Smooth muscle cell (in vitro differentiated cells): Measurements from ENCODE around the gene ATP2C1. TPM values are rescaled to one million over a fixed set of nuclear protein-coding genes. Genes with fewer than 3 reads are reported as not detected.
"Not testable (repeated sequence)": the region's sequence is repeated elsewhere in the genome, so short reads cannot be mapped to it uniquely, and the experiment has no call there.

Experiments used
- DNase-seq: peaks from one replicate; lab custom pipeline; 2025; ENCODE audit not compliant: unreplicated experiment; lab: John Stamatoyannopoulos, UW
- H2AFZ ChIP-seq: fragments of 200-600 bp; sonication (generic); 2 replicates; pipeline ENCODE4 v1.6.0; 2016; ENCODE audit warnings: antibody characterized with exemption, low read depth, mild to moderate bottlenecking
- H3F3A ChIP-seq: fragments of 200-600 bp; sonication (generic); 2 replicates; pipeline ENCODE4 v1.6.0; 2017; ENCODE audit warnings: antibody characterized with exemption, low read depth
- H3K27ac ChIP-seq: fragments of 200-600 bp; sonication (generic); 2 replicates; pipeline ENCODE4 v1.5.1; 2016; ENCODE audit warnings: low read depth, mild to moderate bottlenecking
- H3K27me3 ChIP-seq: fragments of 200-600 bp; sonication (generic); 2 replicates; pipeline ENCODE4 v1.6.1; 2016; ENCODE audit warnings: low read depth, mild to moderate bottlenecking
- H3K36me3 ChIP-seq: fragments of 200-600 bp; sonication (generic); 2 replicates; pipeline ENCODE4 v1.5.1; 2016; ENCODE audit warnings: low read depth
- H3K4me1 ChIP-seq: fragments of 200-600 bp; sonication (generic); 2 replicates; pipeline ENCODE4 v1.5.1; 2016; ENCODE audit warnings: low read depth
- H3K4me2 ChIP-seq: fragments of 200-600 bp; sonication (generic); 2 replicates; pipeline ENCODE4 v1.6.0; 2016; ENCODE audit warnings: mild to moderate bottlenecking
- H3K4me3 ChIP-seq: fragments of 200-600 bp; sonication (generic); 2 replicates; pipeline ENCODE4 v1.5.1; 2016; ENCODE audit warnings: mild to moderate bottlenecking
- H3K79me2 ChIP-seq: fragments of 200-600 bp; sonication (generic); 2 replicates; pipeline ENCODE4 v1.6.0; 2016; ENCODE audit warnings: low read depth, mild to moderate bottlenecking
- H3K9ac ChIP-seq: fragments of 200-600 bp; sonication (generic); 2 replicates; pipeline ENCODE4 v1.6.0; 2016; ENCODE audit warnings: low read depth
- H3K9me3 ChIP-seq: fragments of 200-600 bp; sonication (generic); replicated peaks from 2 replicates; pipeline ENCODE4 v1.5.1; 2016; ENCODE audit warnings: low read depth
- H4K20me1 ChIP-seq: fragments of 200-600 bp; sonication (generic); 2 replicates; pipeline ENCODE4 v1.6.0; 2016; ENCODE audit warnings: low read depth
- WGBS: methylation state at CpG from one replicate; pipeline ENCODE4 v1.1.7; 2016; ENCODE audit warnings: low lambda C conversion rate; 5-methylcytosine and 5-hydroxymethylcytosine counted together
- polyA plus RNA-seq: library from polyadenylated mRNA; unstranded; fragments of >200 nt; fragmentation: Nextera tagmentation; extraction: Ambion mirVana; gene quantifications from 2 replicates; pipeline ENCODE4 v1.2.1, GENCODE V29; 2016
- total RNA-seq: library from RNA; depleted of rRNA; stranded (reverse); fragments of >200 nt; gene quantifications from 2 replicates; pipeline ENCODE4 v1.2.3, GENCODE V29; 2014
- TF ChIP-seq, protein P1 (sequence below): fragments of 200-600 bp; sonication (generic); IDR thresholded peaks from 2 replicates; pipeline ENCODE4 v1.5.1; 2017; ENCODE audit warnings: borderline replicate concordance, mild to moderate bottlenecking, antibody characterized with exemption; ENCODE audit not compliant: insufficient read depth, poor library complexity, severe bottlenecking

ATP2C1 gene
- total and polyA plus RNA-seq, 2 experiments from 2014 or later = 36.0 to 85.9 TPM

DNA sequence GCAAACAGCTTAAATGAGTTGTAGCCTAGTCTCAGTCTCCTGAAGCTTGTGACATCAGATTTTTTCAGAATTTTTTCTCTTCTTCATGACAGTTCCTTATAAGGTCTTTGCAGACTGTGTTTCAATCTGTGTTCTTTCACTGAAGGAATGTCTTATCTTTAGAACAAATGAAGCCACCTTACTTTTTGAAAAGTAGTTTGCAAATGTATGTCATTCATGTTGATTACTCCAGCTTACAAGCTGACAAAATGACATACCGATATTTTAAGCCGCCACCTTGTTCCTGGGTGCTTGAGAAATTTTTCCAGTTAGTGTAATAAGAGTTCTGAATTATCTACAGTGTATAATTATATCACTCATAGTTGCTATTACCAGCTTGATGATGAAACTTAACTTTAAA is 75.7 kb downstream of the ATP2C1 start:
- Histone ChIP-seq H3K36me3 (no peaks in the 10 kb centered on the region), H3K9me3 (no peaks in the 10 kb centered on the region), H3K4me2 (no peak overlapping the region), H4K20me1 (no peaks in the 10 kb centered on the region), H3F3A (peaks cover 3% of the 10 kb centered on the region), H3K4me1 (peaks cover 16% of the 10 kb centered on the region), H3K9ac (no peak overlapping the region), H3K27ac (peak overlapping the region; percentile 72), H3K27me3 (no peaks in the 10 kb centered on the region), H3K4me3 (no peak overlapping the region), H3K79me2 (no peaks in the 10 kb centered on the region), H2AFZ (no peak overlapping the region)
- TF ChIP-seq, protein P1, sequence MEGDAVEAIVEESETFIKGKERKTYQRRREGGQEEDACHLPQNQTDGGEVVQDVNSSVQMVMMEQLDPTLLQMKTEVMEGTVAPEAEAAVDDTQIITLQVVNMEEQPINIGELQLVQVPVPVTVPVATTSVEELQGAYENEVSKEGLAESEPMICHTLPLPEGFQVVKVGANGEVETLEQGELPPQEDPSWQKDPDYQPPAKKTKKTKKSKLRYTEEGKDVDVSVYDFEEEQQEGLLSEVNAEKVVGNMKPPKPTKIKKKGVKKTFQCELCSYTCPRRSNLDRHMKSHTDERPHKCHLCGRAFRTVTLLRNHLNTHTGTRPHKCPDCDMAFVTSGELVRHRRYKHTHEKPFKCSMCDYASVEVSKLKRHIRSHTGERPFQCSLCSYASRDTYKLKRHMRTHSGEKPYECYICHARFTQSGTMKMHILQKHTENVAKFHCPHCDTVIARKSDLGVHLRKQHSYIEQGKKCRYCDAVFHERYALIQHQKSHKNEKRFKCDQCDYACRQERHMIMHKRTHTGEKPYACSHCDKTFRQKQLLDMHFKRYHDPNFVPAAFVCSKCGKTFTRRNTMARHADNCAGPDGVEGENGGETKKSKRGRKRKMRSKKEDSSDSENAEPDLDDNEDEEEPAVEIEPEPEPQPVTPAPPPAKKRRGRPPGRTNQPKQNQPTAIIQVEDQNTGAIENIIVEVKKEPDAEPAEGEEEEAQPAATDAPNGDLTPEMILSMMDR = no peak
- WGBS = 89% methylated on average over 2 of the region's 2 CpGs
- no peak for DNase-seq

DNA sequence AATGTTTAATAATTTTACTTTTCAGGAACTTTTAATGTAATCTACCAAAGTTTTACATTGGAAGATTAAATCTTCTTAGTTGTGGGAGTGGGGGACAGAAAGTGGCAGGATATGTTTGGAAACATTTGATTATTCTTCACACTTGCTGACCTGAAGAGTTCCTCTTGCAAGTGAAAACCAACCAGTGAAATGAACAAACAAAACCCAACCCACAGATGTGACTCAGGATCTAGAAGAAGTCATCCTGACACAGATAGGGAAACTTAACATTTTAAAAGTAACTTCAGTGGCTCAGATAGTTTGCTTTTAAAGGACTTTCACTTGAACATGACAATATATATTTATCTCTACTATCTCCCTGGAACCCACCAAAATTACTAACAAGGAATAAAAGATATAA is 77.3 kb downstream of the ATP2C1 start:
- Histone ChIP-seq H3K9me3 (no peaks in the 10 kb centered on the region), H3K27ac (peak overlapping the region; percentile 31), H3K79me2 (no peaks in the 10 kb centered on the region), H2AFZ (no peak overlapping the region), H3K27me3 (no peaks in the 10 kb centered on the region), H4K20me1 (no peaks in the 10 kb centered on the region), H3F3A (peaks cover 3% of the 10 kb centered on the region), H3K9ac (no peak overlapping the region), H3K4me2 (no peak overlapping the region), H3K36me3 (peaks cover 6% of the 10 kb centered on the region), H3K4me1 (peaks cover 15% of the 10 kb centered on the region), H3K4me3 (no peak overlapping the region)
- DNase-seq = no peak
- TF ChIP-seq, protein P1 = no peak

DNA sequence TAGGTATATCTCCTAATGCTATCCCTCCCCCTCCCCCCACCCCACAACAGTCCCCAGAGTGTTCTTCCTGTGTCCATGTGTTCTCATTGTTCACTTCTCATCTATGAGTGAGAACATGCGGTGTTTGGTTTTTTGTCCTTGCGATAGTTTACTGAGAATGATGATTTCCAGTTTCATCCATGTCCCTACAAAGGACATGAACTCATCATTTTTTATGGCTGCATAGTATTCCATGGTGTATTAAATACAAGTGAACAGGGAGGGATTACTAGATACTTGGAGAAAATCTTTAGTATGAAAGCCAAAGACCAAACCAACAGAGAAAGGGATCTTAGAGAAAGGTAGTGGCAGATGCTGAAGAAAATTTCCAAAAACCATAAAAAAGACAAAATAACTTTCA is 78.7 kb downstream of the ATP2C1 start:
- H3K9ac ChIP-seq, H3F3A ChIP-seq, DNase-seq, H4K20me1 ChIP-seq, H3K27me3 ChIP-seq, H3K4me2 ChIP-seq, H3K4me3 ChIP-seq, H3K27ac ChIP-seq, H3K79me2 ChIP-seq, H3K36me3 ChIP-seq, H3K9me3 ChIP-seq, H2AFZ ChIP-seq: not testable (repeated sequence)
- WGBS = 100% methylated on average over 2 of the region's 2 CpGs
- peaks cover 15% of the 10 kb centered on the region for H3K4me1 ChIP-seq

DNA sequence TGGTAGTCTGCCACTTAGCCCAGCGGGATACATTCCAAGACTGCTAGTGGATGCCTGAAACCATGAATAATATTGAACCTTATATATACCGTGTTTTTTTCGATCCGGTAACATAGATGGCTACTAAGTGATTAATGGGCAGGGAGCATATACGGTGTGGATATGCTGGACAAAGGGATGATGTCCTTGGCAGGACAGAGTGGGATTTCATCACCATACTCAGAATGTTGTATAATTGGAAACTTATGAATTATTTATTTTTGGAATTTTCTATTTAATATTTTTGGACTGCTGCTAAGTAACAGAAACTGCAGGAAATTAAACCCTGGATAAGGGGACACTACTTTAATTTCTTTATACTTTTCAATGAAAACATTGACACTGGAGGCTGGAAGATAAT is 79.5 kb downstream of the ATP2C1 start:
- Histone ChIP-seq H3K79me2 (no peaks in the 10 kb centered on the region), H2AFZ (no peak overlapping the region), H3K27me3 (no peaks in the 10 kb centered on the region), H3K4me2 (no peak overlapping the region), H3K4me1 (peaks cover 8% of the 10 kb centered on the region), H3K4me3 (no peak overlapping the region), H3K27ac (no peak overlapping the region), H4K20me1 (no peaks in the 10 kb centered on the region), H3F3A (peaks cover 2% of the 10 kb centered on the region), H3K9me3 (no peaks in the 10 kb centered on the region), H3K9ac (no peak overlapping the region), H3K36me3 (peaks cover 6% of the 10 kb centered on the region)
- DNase-seq = no peak
- 95% methylated on average over 5 of the region's 5 CpGs for WGBS
- TF ChIP-seq, protein P1 = no peak
